Left ventricle myocardium inferior (tissue), 1 donor: Measurements from ENCODE around the gene NIPSNAP3A. TPM values are rescaled to one million over a fixed set of nuclear protein-coding genes. Genes with fewer than 3 reads are reported as not detected.
"Not testable (repeated sequence)": the region's sequence is repeated elsewhere in the genome, so short reads cannot be mapped to it uniquely, and the experiment has no call there.

Source experiments
- DNase-seq: peaks from one replicate; pipeline ENCODE4 v3.0.0-alpha.2; 2020
- H3K27ac ChIP-seq: fragments of 200-600 bp; replicated peaks from 2 replicates; pipeline ENCODE4 v1.8.0; 2021
- H3K27me3 ChIP-seq: fragments of 200-600 bp; 2 replicates; pipeline ENCODE4 v1.8.0; 2021; ENCODE audit warnings: low read depth
- H3K36me3 ChIP-seq: fragments of 200-600 bp; 2 replicates; pipeline ENCODE4 v1.8.0; 2021
- H3K4me1 ChIP-seq: fragments of 200-600 bp; 2 replicates; pipeline ENCODE4 v1.8.0; 2021
- H3K4me3 ChIP-seq: fragments of 200-600 bp; 2 replicates; pipeline ENCODE4 v1.8.0; 2021; ENCODE audit warnings: mild to moderate bottlenecking, moderate library complexity
- H3K9me3 ChIP-seq: fragments of 200-600 bp; replicated peaks from 2 replicates; pipeline ENCODE4 v1.8.0; 2021
- CTCF ChIP-seq: fragments of 200-600 bp; IDR thresholded peaks from 2 replicates; pipeline ENCODE4 v1.8.0; 2021; ENCODE audit warnings: antibody characterized with exemption, mild to moderate bottlenecking, borderline replicate concordance
- intact Hi-C: fragments of 100-400 bp; cut with micrococcal nuclease; formaldehyde crosslinking; loops from one replicate; pipeline ENCODE4 v1.11.0; 2022
- long read RNA-seq: library from polyadenylated mRNA; unstranded; transcript quantifications from one replicate; pipeline ENCODE4 v2.0.0, GENCODE V29; 2021
- total RNA-seq: library from RNA; stranded (reverse); fragmentation: NEBNext Ultra II Directional; extraction: Animal tissue kit (Norgen Biotek cat#: 25700); gene quantifications from one replicate; pipeline ENCODE4 v1.2.1, GENCODE V29; 2021
- donor health status: DM: no; HTN: yes; CAD: no; lungs with severe emphysema.

NIPSNAP3A gene
- total RNA-seq = 25.3 TPM
- long read RNA-seq, transcript NIPSNAP3A-201 (6 exons, 1,633 nt) = major isoform, 26 of 31 reads
- long read RNA-seq, partial matches to known transcripts = 3 of 31 reads
- long read RNA-seq, other reads (novel, unspliced or antisense) = 2 of 31 reads

GRCh38 chr9:104747565-104748358 lies at the start of gene NIPSNAP3A:
Gene NIPSNAP3A, plus strand, starts transcription at chr9:104747683. Its CDS starts 110 bp downstream, at chr9:104747793.
- peak; percentile 89 for DNase-seq
- Histone ChIP-seq H3K9me3 (no peaks in the 10 kb centered on the region), H3K4me3 (peak within 1 kb of the TSS; percentile 86), H3K27me3 (no peaks in the 10 kb centered on the region), H3K4me1 (peaks cover 29% of the 10 kb centered on the region), H3K36me3 (peaks cover 24% of the 10 kb centered on the region), H3K27ac (peak within 1 kb of the TSS; percentile 96)
- intact Hi-C loops = no loop called here
- no peak for TF ChIP-seq CTCF

GRCh38 chr9:104700306-104700705 lies 47.2 kb upstream of the NIPSNAP3A start:
- Histone ChIP-seq H3K4me3 (no peak overlapping the region), H3K4me1 (no peaks in the 10 kb centered on the region), H3K27me3 (no peaks in the 10 kb centered on the region), H3K9me3 (peaks cover 6% of the 10 kb centered on the region), H3K36me3 (no peaks in the 10 kb centered on the region), H3K27ac (no peak overlapping the region)
- no peak for DNase-seq
- TF ChIP-seq CTCF = no peak
- intact Hi-C loops = no loop called here

GRCh38 chr9:104708737-104709136 lies 38.7 kb upstream of the NIPSNAP3A start:
- H3K36me3 ChIP-seq, H3K4me3 ChIP-seq, DNase-seq, H3K27ac ChIP-seq, H3K27me3 ChIP-seq, H3K4me1 ChIP-seq, intact Hi-C loops: not testable (repeated sequence)
- peaks cover 22% of the 10 kb centered on the region for H3K9me3 ChIP-seq

- Histone ChIP-seq H3K27ac (no peak overlapping the region), H3K4me3 (no peak overlapping the region), H3K36me3 (no peaks in the 10 kb centered on the region), H3K4me1 (no peaks in the 10 kb centered on the region), H3K9me3 (peaks cover 9% of the 10 kb centered on the region), H3K27me3 (no peaks in the 10 kb centered on the region)
- intact Hi-C loops = no loop called here
- TF ChIP-seq CTCF = no peak
- DNase-seq = no peak
Measured at GRCh38 chr9:104711604-104712003, 35.9 kb upstream of the NIPSNAP3A start.

GRCh38 chr9:104725014-104725413 lies 22.5 kb upstream of the NIPSNAP3A start:
- no peak for TF ChIP-seq CTCF
- H3K36me3 ChIP-seq = no peaks in the 10 kb centered on the region
- H3K27me3 ChIP-seq = no peaks in the 10 kb centered on the region
- H3K4me1 ChIP-seq = no peaks in the 10 kb centered on the region
- intact Hi-C loops = no loop called here
- no peaks in the 10 kb centered on the region for H3K9me3 ChIP-seq
- no peak overlapping the region for H3K27ac ChIP-seq
- no peak for DNase-seq
- no peak overlapping the region for H3K4me3 ChIP-seq

- no peak for DNase-seq
- intact Hi-C loops = no loop called here
- H3K9me3 ChIP-seq = no peaks in the 10 kb centered on the region
- no peak overlapping the region for H3K27ac ChIP-seq
- no peaks in the 10 kb centered on the region for H3K4me1 ChIP-seq
- TF ChIP-seq CTCF = no peak
- H3K27me3 ChIP-seq = no peaks in the 10 kb centered on the region
- no peak overlapping the region for H3K4me3 ChIP-seq
- no peaks in the 10 kb centered on the region for H3K36me3 ChIP-seq
Measured at GRCh38 chr9:104738452-104738851, 9.0 kb upstream of the NIPSNAP3A start.
